Measurements from ENCODE around the gene PBXIP1. TPM values are rescaled to one million over a fixed set of nuclear protein-coding genes. Genes with fewer than 3 reads are reported as not detected.

The PBXIP1 gene
- total RNA-seq, 1 experiment from 2014 or later, result 21.6 TPM

DNA sequence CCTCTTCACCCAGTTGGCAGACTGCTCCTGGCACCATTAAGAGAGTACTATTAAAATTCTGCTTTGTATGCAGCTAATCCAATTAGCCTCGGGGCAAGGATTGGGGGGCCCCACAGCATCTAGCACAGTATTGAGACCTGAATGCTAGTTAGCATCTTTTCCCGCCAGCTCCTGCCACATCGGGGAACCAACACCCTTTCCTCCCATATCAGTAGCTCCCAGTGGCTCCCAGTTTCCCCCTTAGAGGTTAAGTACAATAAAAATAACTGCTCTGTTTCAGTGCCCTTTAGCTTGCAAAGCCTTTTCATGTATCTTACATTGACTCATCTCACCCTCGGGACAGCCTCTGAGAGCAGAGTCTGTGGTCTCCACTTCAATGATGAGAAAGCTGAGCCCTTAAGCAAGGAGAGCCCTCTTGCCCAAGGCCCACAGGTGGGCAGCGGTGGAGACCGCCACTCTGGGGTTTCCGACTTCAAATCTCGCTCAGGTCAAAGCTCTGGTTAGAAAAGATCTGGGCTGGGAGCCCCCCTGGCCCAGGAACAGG lies 15.2 kb downstream of the PBXIP1 start:
- Histone ChIP-seq H2BK12ac (ENCODE audit: insufficient read length, low read depth, low read length) (no peak overlapping the region), H2AK5ac (ENCODE audit: insufficient read length, low read length) (no peak overlapping the region), H3K18ac (ENCODE audit: insufficient read length, low read depth, low read length) (no peak overlapping the region), H4K5ac (ENCODE audit: insufficient read length, low read depth, low read length) (no peak overlapping the region), H2BK5ac (ENCODE audit: insufficient read length, low read length) (no peak overlapping the region), H3K14ac (ENCODE audit: insufficient read depth, low read length) (no peak overlapping the region), H3K4me1 (ENCODE audit: insufficient read depth, low read length) (peaks cover 3% of the 10 kb centered on the region; the same call in 1 of the 2 replicates), H3K23ac (ENCODE audit: insufficient read length, low read depth, low read length) (no peak overlapping the region), H3K23me2 (ENCODE audit: insufficient read length, low read depth, low read length, poor library complexity, severe bottlenecking) (peaks cover 11% of the 10 kb centered on the region), H2BK120ac (ENCODE audit: low read depth, low read length, poor library complexity, severe bottlenecking) (no peak overlapping the region), H2BK20ac (ENCODE audit: low read depth, low read length, poor library complexity, severe bottlenecking) (no peak overlapping the region), H3K9me3 (ENCODE audit: control insufficient read depth, low read depth, low read length) (no peaks in the 10 kb centered on the region), H3K9ac (ENCODE audit: extremely low read depth, insufficient read length, low read length) (no peak overlapping the region), H4K20me1 (ENCODE audit: control insufficient read depth, insufficient read depth, insufficient read length) (no peaks in the 10 kb centered on the region), H3K79me2 (ENCODE audit: insufficient read depth, low read length) (no peaks in the 10 kb centered on the region), H3K27ac (ENCODE audit: insufficient read length, low read depth, low read length) (no peak overlapping the region), H3K27me3 (ENCODE audit: insufficient read depth, low read length) (no peaks in the 10 kb centered on the region), H2BK15ac (ENCODE audit: low read depth, low read length) (no peak overlapping the region), H4K91ac (ENCODE audit: insufficient read length, low read depth, low read length) (no peak overlapping the region), H3K56ac (ENCODE audit: insufficient read length, low read depth, low read length) (no peak overlapping the region), H3K4ac (ENCODE audit: low read depth, low read length) (no peak overlapping the region), H4K8ac (replicated peaks; ENCODE audit: insufficient read length, low read depth, low read length) (no peak overlapping the region), H3T11ph (ENCODE audit: low read length) (no peak overlapping the region), H3K79me1 (ENCODE audit: insufficient read depth, low read depth, low read length, poor library complexity, severe bottlenecking) (no peaks in the 10 kb centered on the region), H2AFZ (ENCODE audit: low read length) (no peak overlapping the region), H3K4me2 (ENCODE audit: insufficient read depth, insufficient read length, low read length) (no peak overlapping the region)
- H3K9me3 Mint-ChIP-seq, result no peaks in the 10 kb centered on the region; a peak in 2 of 5 replicates
- no peaks in the 10 kb centered on the region; a peak in 1 of 7 replicates for H3K36me3 Mint-ChIP-seq (ENCODE audit: insufficient read depth in 1 of 3, low read depth in 3 of 3)
- H3K4me3 Mint-ChIP-seq, result no peak overlapping the region; a peak in 1 of 5 replicates
- no peaks in the 10 kb centered on the region; the same call in 1 of the 2 replicates for H3K27me3 Mint-ChIP-seq (ENCODE audit: low read depth)
- TF ChIP-seq, protein P1, sequence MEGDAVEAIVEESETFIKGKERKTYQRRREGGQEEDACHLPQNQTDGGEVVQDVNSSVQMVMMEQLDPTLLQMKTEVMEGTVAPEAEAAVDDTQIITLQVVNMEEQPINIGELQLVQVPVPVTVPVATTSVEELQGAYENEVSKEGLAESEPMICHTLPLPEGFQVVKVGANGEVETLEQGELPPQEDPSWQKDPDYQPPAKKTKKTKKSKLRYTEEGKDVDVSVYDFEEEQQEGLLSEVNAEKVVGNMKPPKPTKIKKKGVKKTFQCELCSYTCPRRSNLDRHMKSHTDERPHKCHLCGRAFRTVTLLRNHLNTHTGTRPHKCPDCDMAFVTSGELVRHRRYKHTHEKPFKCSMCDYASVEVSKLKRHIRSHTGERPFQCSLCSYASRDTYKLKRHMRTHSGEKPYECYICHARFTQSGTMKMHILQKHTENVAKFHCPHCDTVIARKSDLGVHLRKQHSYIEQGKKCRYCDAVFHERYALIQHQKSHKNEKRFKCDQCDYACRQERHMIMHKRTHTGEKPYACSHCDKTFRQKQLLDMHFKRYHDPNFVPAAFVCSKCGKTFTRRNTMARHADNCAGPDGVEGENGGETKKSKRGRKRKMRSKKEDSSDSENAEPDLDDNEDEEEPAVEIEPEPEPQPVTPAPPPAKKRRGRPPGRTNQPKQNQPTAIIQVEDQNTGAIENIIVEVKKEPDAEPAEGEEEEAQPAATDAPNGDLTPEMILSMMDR (conservative IDR thresholded peaks at IDR 0.05), result no peak
- peak overlapping the region in 1 of 3 experiments; percentile 34; a peak in 1 of 7 replicates for H3K27ac Mint-ChIP-seq
- peaks cover 37 to 40% of the 10 kb centered on the region in 2 experiments for H3K4me1 Mint-ChIP-seq
- no CpG with 5 or more reads among the region's 8 CpGs for WGBS (ENCODE audit: extremely low coverage, insufficient read length, low lambda C conversion rate)
- no peak for DNase-seq

Measured in H9 (cell line).